ENCODE measurements around the gene ASCL3.
"Not testable (repeated sequence)": the region's sequence is repeated elsewhere in the genome, so short reads cannot be mapped to it uniquely, and the experiment has no call there.

Gene ASCL3

GRCh38 chr11:8947230-8947943 is 4.6 kb upstream of the ASCL3 start:
- DNase-seq: no peak

GRCh38 chr11:8941341-8942103 is 1.3 kb downstream of the ASCL3 start:
- DNase-seq: no peak

- DNase-seq: no peak
These were observed 5.2 kb downstream of the ASCL3 start for GRCh38 chr11:8937659-8938058.

DNA sequence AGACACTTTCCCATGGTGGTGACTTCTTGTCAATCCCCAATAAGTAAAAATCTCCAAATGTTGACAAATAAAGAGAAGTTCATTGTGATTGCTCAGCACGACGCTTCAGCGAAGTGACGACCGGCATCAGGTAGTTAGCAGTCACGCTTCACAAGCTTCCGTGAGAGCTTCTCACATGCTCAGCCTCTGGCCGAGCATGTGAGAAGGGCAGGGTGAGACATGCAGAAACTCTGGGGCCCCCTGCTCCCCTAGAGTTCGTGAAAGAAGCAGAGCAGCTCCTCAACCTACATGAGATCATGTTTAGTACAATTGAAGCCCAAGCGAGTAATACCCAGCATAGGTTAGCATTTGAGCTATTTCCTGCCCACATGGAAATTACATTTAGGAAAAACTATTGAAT is 5.7 kb downstream of the ASCL3 start:
- no peak for DNase-seq

DNA sequence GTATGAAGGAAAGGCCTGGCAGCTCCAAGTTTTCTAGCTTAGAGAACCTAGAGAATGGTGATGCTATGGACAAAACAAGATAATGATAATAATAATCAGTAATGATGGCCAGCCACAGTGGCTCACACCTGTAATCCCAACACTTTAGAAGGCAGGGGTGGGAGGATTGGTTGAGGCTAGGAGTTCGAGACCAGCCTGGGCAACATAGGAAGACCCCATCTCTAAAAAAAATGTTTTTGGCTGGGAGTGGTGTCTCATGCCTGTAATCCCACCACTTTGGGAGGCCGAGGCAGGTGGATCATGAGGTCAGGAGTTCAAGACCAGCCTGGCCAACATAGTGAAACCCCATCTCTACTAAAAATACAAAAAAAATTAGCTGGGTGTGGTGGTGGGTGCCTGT is 7.0 kb downstream of the ASCL3 start:
- DNase-seq: not testable (repeated sequence)

DNA sequence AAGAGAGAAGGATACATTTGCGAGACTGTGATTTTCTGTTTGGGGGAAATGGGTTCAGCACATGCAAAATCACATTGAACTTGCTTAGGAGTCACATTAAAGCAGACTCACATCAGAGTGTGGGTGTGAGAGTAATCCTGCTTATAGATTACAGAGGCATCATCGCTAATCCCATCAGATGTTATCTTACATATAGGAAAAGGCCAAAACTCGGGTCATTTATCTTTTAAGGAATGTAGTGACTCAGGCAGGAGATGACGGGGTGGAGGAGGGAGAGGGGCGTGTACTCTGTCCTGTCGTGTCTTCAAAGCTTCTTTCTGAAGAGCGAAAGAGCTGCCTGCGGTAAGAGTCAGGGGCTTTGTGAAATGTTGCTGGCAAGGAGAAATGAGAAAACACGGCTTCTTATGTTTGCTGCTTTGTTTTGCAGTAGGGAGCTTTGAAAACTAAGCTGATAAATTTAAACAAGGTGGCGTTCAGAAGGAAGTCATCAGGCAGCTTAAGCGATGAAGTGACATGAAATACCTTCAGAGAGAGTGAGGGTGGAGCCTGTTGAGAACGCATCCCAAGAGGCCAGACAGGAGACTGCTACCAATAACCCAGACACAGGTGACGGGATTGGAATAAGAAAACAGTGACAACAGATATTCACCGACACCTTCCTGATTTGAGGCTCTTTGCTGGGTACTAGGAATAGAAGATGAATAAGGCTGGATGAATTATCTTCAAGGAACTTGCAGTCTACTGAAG is 7.9 kb downstream of the ASCL3 start:
- no peak for DNase-seq

DNA sequence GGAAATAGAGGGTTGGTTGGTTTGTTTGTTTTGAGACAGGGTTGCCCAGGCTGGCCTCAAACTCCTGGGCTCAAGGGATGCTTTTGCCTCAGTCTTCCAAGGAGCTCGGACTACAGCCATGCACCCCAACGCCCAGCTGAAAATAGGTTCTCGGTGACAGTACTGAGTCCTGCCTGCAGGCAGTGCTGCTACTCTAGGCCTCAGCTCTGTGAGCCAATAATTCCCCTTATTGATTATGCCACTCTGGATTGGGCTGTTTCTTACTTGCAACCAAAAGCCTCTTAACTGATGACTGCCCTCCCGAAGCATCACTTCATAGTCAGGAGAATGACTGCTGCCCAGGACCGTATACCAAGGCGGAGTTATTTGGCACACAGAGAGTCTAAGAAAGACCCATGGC is 8.9 kb downstream of the ASCL3 start:
- DNase-seq: no peak

DNA sequence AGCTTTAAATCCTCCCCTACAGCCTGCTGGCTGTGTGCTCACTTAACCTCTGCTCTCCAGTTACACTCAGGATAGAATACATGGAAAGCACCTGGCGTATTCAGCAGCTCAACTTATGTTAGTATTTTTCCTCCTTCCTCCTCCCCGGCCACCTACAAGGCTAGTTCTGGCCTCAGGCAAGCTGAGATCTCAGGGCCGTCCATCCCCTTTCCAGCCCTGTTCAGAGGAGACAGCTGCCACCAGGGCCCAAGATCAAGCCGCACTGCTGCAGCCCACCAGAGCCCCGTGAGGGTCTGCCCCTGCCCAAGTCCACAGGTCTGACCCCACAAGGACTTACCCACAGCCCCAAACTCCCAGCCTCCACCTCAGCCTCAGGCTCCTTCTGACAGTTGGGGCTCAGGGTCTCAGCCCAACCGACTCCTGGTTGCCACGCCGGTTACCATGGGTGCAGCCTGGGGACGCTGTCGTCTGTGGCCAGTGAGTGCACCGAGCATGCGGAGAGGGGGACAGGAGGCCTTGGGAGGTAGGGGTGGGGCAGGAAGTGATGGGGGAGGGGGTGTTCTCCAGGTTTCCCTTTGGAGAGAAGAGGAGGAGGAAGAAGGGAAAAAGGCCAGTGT is 10.1 kb downstream of the ASCL3 start, which contains the start of gene C11orf16:
TSS of gene C11orf16 (minus strand) at position 384 of the 617 bp plus-strand sequence. CDS start 639 bp downstream, outside the sequence.
- DNase-seq: no peak

DNA sequence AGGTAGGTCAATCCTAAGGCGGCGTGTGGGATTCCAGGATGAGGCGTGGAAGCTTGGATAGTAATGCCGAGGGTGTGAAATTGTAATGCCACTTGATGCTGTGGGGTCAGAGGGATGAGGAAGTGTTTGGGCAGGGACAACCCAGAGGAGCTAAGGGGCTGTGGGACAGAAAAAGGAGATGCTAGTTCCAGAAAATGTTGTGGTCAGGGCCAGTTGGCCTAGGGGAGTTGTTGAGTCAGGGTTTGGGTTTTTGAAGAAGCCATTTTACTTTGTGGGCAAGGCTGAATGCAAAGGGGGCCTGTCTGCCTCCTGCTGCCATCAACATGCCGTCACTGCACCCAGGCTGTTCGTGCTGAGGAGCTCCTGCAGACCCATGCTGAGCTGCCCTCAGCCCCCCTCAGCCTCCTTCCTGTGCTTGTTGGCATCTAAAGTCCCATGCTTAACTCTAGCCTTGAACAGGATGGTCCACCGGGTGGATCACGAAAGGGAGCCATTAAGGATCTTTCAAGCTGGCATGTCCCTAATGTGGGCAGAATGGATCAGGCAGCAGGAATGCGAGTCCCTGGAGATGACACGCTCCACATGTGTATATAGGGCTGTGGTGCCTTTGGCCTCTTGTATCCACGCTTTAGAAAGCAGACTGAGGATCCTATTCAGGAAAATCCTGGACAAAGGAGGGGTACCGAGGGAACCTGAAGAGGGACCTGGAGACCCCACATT is 12.2 kb downstream of the ASCL3 start:
- no peak for DNase-seq

DNA sequence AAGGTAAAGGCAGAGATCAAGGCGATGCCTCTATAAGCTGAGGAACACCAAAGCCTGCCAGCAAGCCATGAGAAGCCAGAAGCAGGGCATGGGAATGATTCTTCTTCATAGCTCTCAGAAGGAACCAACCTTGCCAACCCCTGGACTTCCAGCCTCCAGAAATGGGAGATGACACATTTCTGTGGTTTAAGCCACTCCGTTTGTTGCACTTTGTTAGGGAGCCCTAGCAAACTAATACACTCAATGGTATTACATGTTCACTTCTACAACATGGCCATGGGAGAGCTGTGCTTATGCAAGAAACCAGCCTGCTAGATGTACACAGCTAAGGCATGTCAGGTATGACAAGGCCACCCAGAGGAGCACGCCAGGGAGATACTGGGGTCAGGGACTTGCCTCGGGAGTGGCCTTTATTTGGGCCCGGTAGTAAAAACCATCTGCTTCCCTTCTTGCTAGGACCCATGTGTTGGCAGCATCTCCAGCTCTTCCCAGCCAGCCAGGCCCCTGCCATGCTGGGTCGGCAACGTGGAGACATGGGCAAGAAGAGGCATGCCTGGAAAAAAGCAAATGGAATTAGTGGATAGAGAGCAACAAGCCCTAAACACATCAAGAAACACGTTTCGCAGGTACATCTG is 13.7 kb downstream of the ASCL3 start:
- DNase-seq: no peak

DNA sequence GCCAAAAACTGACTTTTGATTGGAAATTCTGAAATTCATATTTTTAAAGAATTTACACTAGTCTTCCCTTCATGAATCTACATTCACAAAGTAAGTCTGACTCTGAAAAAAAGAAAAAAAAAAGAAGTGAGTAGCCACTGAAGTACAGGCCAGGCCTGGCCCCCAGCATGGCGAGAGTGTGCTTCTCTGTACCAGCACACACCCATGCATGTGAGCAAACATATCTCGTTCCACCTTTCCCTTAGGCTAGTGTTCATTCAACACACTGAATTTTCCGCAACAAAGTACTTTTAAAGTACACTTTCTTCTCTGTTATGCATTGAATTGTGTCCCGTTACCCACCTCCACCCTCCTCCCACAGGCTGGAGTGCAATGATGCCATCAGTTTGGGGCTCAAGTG is 14.6 kb downstream of the ASCL3 start:
- DNase-seq: no peak

GRCh38 chr11:8927233-8927632 is 15.6 kb downstream of the ASCL3 start:
- no peak for DNase-seq

- DNase-seq: no peak
These were observed 16.6 kb downstream of the ASCL3 start for GRCh38 chr11:8926236-8926635.

GRCh38 chr11:8925711-8926110 is 17.1 kb downstream of the ASCL3 start:
- DNase-seq: no peak

DNA sequence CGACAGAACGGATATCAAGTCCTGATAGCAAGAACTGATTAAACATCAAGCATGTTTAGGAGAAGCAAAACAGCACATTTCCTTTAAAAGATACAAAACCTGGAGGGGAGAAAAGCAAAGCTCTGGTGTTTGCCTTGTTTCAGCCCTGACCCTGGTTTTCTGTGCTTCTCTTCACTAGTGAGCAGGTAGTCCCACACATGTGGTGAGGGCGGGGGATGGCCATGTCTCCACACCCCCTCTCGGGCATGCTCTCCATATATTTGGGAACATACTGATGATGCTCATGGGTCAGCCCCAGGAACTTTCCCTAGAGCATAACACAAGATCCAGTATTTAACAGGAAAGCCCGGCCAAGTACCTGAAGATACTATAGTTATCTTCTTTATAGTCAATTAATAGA is 20.1 kb downstream of the ASCL3 start:
- DNase-seq: no peak

- no peak for DNase-seq
These were observed 25.5 kb downstream of the ASCL3 start for GRCh38 chr11:8917157-8917825.

- DNase-seq: no peak
These were observed 28.2 kb downstream of the ASCL3 start for GRCh38 chr11:8914661-8915018.

- DNase-seq: peak; percentile 94 to 97
These were observed 28.7 kb downstream of the ASCL3 start for GRCh38 chr11:8913961-8914660.

GRCh38 chr11:8911029-8911823 is 31.6 kb downstream of the ASCL3 start, which contains the start of gene AKIP1:
Gene AKIP1, plus strand, starts transcription at chr11:8911189. Its CDS starts 261 bp downstream, at chr11:8911450.
- DNase-seq: peak; percentile 95

DNA sequence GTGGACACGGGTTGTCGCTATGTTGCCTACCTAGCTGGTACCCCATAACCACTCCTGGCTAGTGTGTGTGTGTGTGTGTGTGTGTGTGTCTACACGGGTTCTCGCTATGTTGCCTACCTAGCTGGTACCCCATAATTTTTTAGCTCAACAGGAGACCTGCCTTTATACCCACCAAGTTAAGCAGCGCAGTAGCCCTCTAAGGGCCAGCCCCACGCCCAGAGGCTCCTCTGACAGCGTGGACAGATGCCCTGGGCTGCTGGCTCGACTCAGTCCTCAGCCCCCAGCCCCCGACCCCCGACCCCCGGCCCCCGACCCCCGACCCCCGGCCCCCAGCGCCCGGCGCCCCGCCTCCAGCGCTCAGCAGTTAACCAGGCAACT is 32.2 kb downstream of the ASCL3 start:
- no peak for DNase-seq

Measured in Kasumi-1 (cell line).